Endothelial cell of hepatic sinusoid (primary cell): ENCODE measurements around the gene TMEM176A.

Experiments used
- in situ Hi-C: cut with HindIII; loops from 2 replicates; pipeline ENCODE4 v1.10.0; 2017; ENCODE audit warnings: low sequenced_read_pairs

The TMEM176A gene

GRCh38 chr7:150787321-150788281 is 13.0 kb upstream of the TMEM176A start:
- in situ Hi-C loops, result no loop called here

GRCh38 chr7:150788474-150789269 is 11.9 kb upstream of the TMEM176A start:
- in situ Hi-C loops, result no loop called here

GRCh38 chr7:150790416-150791075 is 10.0 kb upstream of the TMEM176A start:
- in situ Hi-C loops, result no loop called here

GRCh38 chr7:150791304-150791703 is 9.3 kb upstream of the TMEM176A start:
- in situ Hi-C loops, result no loop called here

- in situ Hi-C loops, result no loop called here
Measured at GRCh38 chr7:150791746-150792452, 8.7 kb upstream of the TMEM176A start.

- in situ Hi-C loops, result no loop called here
Measured at GRCh38 chr7:150793569-150794238, 6.9 kb upstream of the TMEM176A start.

GRCh38 chr7:150797661-150798060 is 2.9 kb upstream of the TMEM176A start:
- in situ Hi-C loops, result no loop called here

- in situ Hi-C loops, result no loop called here
Measured at GRCh38 chr7:150799156-150799555, 1.4 kb upstream of the TMEM176A start.

GRCh38 chr7:150799741-150800580 is 608 bp upstream of the TMEM176A start, which contains the start of gene TMEM176B:
Gene TMEM176B (minus strand): TSS chr7:150800364. CDS start chr7:150796569, 3,795 bp downstream.
- in situ Hi-C loops, result loop anchor here (5.0 kb wide), 1 partner anchor 37 kb away; no protein-coding TSS in a partner anchor

- in situ Hi-C loops, result loop anchor here (5.0 kb wide), 1 partner anchor 36 kb away; no protein-coding TSS in a partner anchor
Measured at GRCh38 chr7:150801242-150801945, 825 bp downstream of the TMEM176A start.

GRCh38 chr7:150801946-150802771 is 1.6 kb downstream of the TMEM176A start:
- in situ Hi-C loops, result loop anchor here (5.0 kb wide), 1 partner anchor 35 kb away; no protein-coding TSS in a partner anchor

GRCh38 chr7:150803161-150803860 is 2.7 kb downstream of the TMEM176A start:
- in situ Hi-C loops, result loop anchor here (5.0 kb wide), 1 partner anchor 34 kb away; no protein-coding TSS in a partner anchor

- in situ Hi-C loops, result loop anchor here (5.0 kb wide), 1 partner anchor 32 kb away; no protein-coding TSS in a partner anchor
Measured at GRCh38 chr7:150804802-150805201, 4.2 kb downstream of the TMEM176A start.

- in situ Hi-C loops, result no loop called here
Measured at GRCh38 chr7:150805864-150806263, 5.3 kb downstream of the TMEM176A start.

GRCh38 chr7:150806454-150806853 is 5.9 kb downstream of the TMEM176A start:
- in situ Hi-C loops, result no loop called here

GRCh38 chr7:150806863-150807262 is 6.3 kb downstream of the TMEM176A start:
- in situ Hi-C loops, result no loop called here
